ENCODE results near the gene TSHB. TPM values are rescaled to one million over a fixed set of nuclear protein-coding genes. Genes with fewer than 3 reads are reported as not detected.

The TSHB gene
- total RNA-seq, 1 donor from 2014 or later = not detected

GRCh38 chr1:115041654-115042053 is 12.0 kb downstream of the TSHB start:
- Histone ChIP-seq H3K36me3 (no peaks in the 10 kb centered on the region), H3K9me3 (no peaks in the 10 kb centered on the region), H3K4me3 (no peak overlapping the region), H3K4me1 (no peaks in the 10 kb centered on the region), H3K27ac (no peak overlapping the region), H3K27me3 (no peaks in the 10 kb centered on the region)
- TF ChIP-seq POLR2AphosphoS5 (IDR thresholded peaks at IDR 0.05; ENCODE audit: insufficient read depth in 1 of 2, low read depth in 1 of 2) (no peak), CTCF (IDR thresholded peaks at IDR 0.05) (no peak), POLR2A (IDR thresholded peaks at IDR 0.05) (no peak)
- DNase-seq (ENCODE audit: extremely low spot score in 2 of 2) = no peak
- intact Hi-C loops (cut with DNase I) = no loop called here

- no peaks in the 10 kb centered on the region for H3K36me3 ChIP-seq
- intact Hi-C loops (cut with DNase I) = no loop called here
- TF ChIP-seq POLR2A (IDR thresholded peaks at IDR 0.05) = no peak
- no peak for TF ChIP-seq CTCF (IDR thresholded peaks at IDR 0.05)
- no peak for TF ChIP-seq POLR2AphosphoS5 (IDR thresholded peaks at IDR 0.05; ENCODE audit: insufficient read depth in 1 of 2, low read depth in 1 of 2)
These were observed 17.1 kb downstream of the TSHB start for GRCh38 chr1:115046751-115047150.

GRCh38 chr1:115051850-115052249 is 22.2 kb downstream of the TSHB start:
- intact Hi-C loops (cut with DNase I) = no loop called here
- DNase-seq (ENCODE audit: extremely low spot score in 2 of 2) = no peak
- no peak overlapping the region for H3K27ac ChIP-seq
- H3K4me3 ChIP-seq = no peak overlapping the region
- TF ChIP-seq POLR2AphosphoS5 (IDR thresholded peaks at IDR 0.05; ENCODE audit: insufficient read depth in 1 of 2, low read depth in 1 of 2) (no peak), POLR2A (IDR thresholded peaks at IDR 0.05) (no peak), CTCF (IDR thresholded peaks at IDR 0.05) (no peak)
- no peaks in the 10 kb centered on the region for H3K9me3 ChIP-seq
- H3K36me3 ChIP-seq = no peaks in the 10 kb centered on the region
- H3K27me3 ChIP-seq = no peaks in the 10 kb centered on the region
- H3K4me1 ChIP-seq = peaks cover 7% of the 10 kb centered on the region

More at GRCh38 chr1:115046751-115047150, 17.1 kb downstream of the TSHB start:
- Histone ChIP-seq H3K27me3 (no peaks in the 10 kb centered on the region), H3K27ac (no peak overlapping the region), H3K9me3 (no peaks in the 10 kb centered on the region), H3K4me3 (no peak overlapping the region), H3K4me1 (peaks cover 1% of the 10 kb centered on the region)
- no peak for DNase-seq (ENCODE audit: extremely low spot score in 2 of 2)

GRCh38 chr1:115052454-115053083 is 22.9 kb downstream of the TSHB start:
- peaks cover 7% of the 10 kb centered on the region for H3K4me1 ChIP-seq
- no peak for DNase-seq (ENCODE audit: extremely low spot score in 2 of 2)
- no peaks in the 10 kb centered on the region for H3K9me3 ChIP-seq
- no peaks in the 10 kb centered on the region for H3K36me3 ChIP-seq
- H3K27ac ChIP-seq = no peak overlapping the region
- intact Hi-C loops (cut with DNase I) = no loop called here
- peak; percentile 25 to 61 (median 44) for TF ChIP-seq CTCF (IDR thresholded peaks at IDR 0.05)
- TF ChIP-seq POLR2A (IDR thresholded peaks at IDR 0.05) = no peak
- no peaks in the 10 kb centered on the region for H3K27me3 ChIP-seq
- no peak overlapping the region for H3K4me3 ChIP-seq

- H3K27ac ChIP-seq = no peak overlapping the region
- H3K36me3 ChIP-seq = no peaks in the 10 kb centered on the region
- H3K9me3 ChIP-seq = no peaks in the 10 kb centered on the region
- no peak for DNase-seq (ENCODE audit: extremely low spot score in 2 of 2)
- H3K4me1 ChIP-seq = peaks cover 7% of the 10 kb centered on the region
- no peaks in the 10 kb centered on the region for H3K27me3 ChIP-seq
- intact Hi-C loops (cut with DNase I) = no loop called here
- no peak for TF ChIP-seq CTCF (IDR thresholded peaks at IDR 0.05)
- no peak for TF ChIP-seq POLR2A (IDR thresholded peaks at IDR 0.05)
- TF ChIP-seq POLR2AphosphoS5 (IDR thresholded peaks at IDR 0.05; ENCODE audit: insufficient read depth in 1 of 2, low read depth in 1 of 2) = no peak
- no peak overlapping the region for H3K4me3 ChIP-seq
These were observed 26.8 kb downstream of the TSHB start for GRCh38 chr1:115056395-115056798.

Data from vagina (tissue), 2 donors.